ENCODE results near the gene AQP12B.

AQP12B gene

DNA sequence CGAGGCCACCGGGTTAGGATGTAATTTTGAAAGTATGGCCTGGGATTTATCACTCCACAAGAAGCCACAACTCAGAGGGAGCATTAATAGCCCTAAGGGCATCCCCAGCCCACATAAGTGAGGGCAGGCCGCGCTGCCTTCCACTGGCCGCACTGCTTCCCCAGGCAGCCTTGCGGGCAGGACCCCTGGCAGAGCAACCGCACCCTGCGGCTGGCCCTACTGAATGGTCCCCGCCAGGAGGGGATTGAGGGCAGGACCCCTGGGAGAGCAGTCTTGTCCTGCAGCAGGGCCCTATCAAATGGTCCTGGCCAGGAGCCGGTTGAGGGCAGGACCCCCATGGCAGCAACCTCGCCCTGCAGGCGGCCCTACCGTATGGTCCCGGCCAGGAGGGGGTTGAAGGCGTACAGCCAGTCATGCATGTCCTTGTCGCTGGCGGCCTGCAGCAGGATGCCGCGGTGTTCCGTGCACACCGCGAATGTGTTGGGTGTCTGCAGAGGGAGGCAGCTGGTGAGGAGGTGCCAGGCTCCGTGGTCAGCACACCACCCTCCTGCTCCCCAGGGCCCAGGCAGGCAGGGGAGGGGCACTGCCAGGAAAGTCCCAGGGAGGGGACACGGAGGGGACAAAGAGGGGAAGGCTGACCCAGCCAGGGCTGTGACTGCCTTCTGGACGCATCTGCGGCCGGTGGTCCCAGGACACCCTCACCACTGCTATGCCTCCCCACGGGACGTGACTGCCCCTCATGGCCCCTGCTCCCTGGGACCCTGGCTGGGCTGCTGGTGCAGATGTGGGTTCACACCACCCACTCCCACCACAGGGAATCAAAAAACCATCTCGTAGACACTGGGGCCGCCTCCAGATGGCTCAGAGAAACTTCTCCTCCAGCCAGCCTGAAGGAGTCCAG lies 35.2 kb upstream of the AQP12B start:
- DNase-seq = no peak

DNA sequence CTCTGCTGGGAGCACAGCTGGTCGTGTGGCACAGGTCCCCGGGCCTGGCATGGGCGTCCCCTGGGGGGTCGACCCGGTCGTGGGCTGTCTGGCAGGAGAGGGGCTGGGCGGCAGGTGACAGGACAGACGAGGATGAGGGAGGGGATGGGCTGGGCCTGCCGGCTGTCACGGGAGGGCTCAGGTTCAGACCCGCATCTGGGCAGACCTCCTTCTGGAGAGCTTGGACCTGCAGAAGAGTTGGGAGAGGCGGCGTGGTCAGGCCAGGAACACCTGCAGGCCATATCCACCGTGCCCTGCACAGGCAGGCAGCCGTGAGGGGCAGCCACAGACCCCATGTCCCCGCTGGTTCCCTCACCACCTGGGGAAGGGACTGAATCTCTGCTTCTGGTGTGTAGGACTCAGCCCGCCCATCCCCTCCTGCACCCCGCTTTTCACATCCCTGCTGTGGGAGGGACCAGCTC lies 34.5 kb upstream of the AQP12B start:
- DNase-seq = no peak

DNA sequence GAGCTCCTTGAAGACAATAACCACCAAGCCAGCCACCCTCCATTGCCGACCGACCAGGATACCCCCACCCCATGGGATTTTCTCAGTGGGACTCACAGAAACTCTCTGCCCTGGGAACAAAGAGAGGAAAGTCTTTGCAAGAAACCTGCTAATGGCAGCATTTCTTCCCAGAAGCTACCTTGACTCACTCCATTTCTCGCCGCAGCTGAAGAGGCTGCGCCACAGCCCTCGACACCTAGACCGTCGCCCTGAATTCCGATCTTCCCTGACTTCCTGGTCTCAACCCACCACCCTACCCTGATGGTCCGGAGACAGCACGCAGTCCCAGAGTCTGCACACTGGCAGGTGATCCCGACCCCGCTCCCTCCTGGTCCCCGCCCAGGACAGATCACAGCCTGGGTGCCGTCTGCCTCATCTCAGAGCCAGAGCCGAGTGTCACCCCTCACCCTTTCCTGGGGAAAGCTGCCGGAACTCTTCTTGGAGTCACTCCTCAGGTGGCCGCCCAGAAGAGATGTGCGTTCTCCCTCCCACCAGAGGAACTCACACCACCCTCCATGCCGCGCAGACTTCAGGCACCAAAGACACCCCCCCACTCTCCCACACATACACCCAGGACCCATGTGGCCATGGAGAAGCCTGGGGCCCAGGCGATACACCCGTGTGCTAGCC lies 33.6 kb upstream of the AQP12B start:
- no peak for DNase-seq

DNA sequence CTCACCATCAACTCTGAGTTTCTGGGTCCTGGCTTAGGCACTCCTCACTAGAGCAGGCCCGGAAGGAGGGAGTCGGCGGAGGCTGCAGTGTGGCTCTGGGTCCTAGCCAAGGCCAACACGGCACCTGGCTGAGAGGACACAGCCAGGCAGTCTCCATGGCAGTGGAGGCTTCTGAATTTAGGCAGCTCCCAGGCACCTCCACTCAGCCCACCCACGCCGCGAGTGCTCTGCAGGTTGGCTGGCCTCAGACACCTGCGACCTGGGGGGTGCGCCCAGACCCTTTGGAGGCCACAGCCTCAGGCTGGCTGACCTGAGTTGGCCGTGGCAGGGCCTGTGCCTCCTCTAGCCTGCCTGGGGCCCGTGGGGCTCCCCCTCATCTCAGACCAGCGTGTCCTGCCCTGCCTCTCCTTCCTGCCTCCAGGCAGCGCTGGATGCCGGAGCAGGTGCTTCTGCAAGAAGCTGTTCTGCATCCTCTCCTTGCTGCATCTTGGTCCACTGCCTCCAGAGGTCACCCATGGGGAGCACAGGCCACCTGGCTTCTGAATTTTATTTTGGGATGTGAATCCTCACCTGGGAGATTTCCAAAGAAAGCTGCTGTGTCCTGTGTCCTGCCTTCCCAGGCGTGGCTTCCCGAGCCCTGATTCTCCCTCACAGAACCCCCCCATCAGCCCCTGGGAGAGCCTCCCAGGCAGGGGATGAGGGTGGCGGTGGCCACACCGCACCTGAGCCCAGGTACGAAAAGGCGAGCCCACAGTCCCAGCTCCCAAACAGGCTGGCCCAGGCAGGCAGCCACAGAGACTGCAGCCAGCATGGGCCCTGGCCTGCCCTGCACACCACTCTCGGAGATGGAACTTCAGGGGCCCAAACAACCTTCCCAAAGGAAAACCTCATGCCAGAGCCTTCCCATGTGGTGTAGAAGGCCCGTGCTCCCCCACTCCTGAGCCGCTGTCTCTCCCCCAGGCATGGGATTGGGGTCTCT lies 32.4 kb upstream of the AQP12B start:
- no peak for DNase-seq

DNA sequence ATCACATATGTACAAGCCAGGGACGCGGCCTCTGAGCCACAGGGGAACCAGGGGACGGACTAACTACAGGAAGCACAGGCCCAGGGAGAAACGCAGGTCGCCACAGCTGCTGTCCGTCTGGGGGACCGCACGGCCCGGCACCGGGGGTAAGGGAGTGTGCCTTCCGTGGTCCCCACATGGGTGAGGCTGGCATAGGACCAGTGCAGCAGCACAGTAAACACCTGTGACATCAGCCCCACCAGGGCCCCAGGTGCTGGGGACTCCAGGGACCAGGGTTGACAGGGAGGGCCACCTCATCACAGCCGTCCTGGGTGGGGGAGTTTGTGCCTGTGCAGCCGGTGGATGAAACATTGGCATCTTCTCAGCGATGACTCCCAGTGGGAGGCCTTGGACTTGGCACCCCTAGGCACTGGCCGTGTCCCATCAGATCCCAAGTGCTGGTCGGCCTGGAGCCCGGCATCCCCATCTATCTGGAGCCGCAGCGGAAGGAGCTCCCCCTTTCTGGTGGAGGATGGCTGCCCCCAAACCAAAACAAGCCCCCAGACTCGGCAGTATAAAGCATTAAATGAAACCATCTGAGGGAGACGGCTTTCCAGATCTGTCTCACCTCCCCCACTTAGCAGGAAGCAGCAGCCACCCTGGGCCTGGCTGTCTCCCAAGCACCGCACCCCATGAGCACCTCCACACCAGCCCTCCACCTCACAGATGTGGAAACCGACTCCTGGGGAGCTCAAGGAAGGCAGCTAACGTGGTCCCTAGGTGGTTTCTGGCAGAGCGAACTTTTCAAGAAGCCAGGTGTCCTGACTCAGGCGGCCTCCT lies 31.5 kb upstream of the AQP12B start:
- no peak for DNase-seq

DNA sequence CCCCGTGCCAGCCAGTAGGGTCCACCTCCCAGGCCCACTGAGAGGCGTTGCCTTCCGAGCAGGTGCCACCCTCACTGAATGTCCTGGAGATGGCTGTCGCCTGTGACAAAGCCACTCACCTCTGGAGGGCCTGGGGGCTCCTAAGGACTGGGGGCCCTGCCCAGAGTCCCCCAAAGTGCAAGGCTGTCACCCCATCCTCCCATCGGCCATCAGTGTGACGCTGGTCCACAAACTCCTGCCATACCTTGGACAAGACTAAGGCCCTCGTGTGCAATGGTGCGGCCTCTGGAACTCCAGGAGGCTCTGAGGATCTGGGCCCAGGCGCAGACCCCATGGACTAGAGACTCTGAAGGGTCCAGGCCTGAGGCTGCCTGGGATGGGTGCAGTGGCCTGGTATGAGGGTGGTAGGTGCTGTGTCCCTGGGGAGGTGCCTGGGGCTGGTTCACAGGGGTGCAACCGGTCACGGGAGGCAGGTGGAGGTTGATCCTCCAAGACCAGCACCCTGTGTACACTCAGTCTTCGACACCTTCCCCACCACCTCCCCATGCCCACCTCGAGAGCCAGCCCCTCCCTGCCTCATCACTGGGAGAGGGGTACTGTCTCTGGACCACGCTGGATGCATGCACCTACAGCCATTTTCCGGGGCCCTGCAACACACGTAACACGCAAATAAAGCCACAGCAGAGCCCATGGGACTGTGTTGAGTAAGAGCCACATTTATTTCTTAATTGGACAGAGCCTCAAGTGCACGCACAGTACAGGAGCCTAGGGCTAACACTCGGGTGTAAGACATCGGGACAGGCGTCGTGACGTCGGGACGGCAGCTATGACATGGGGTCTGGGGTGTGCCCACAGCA lies 30.6 kb upstream of the AQP12B start:
- no peak for DNase-seq

DNA sequence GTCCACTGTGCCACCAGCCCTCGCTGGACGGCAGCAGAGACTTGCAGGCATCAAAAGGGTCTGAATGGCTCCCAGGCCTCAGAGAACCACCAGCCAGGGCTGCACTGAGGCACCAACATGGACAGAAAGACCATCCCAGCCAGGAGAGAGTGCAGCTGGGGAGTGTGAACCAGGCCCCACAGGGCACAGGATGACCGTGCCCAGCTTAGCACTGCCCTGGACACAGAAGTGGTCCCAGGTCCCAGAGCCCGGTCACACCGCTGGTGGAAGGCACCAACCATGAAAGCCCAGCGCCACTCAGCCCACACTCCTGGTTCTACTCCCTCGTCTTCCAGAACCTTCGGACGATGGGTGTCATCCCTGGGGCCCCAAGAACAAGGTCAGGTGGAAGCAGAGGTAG lies 29.4 kb upstream of the AQP12B start:
- no peak for DNase-seq

DNA sequence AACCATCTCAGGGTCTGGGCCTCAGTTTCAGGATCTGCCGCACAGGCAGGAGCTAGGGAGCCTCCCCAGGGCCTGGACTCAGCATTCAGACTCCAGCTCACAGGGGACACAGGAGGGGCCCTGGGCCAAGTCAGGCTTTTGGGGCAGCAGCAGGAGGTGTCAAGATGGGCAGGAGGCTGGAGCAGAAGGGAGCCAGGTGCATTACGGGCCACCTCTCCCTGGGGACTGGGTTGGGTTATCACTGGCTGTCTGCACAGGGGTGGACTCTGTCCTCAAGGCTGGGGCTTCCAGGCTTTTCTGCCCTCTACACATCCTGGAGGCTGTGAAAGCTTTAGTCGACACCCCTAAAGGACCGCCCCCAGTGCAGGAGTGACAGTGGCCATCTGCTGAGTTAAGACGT lies 29.0 kb upstream of the AQP12B start:
- no peak for DNase-seq

DNA sequence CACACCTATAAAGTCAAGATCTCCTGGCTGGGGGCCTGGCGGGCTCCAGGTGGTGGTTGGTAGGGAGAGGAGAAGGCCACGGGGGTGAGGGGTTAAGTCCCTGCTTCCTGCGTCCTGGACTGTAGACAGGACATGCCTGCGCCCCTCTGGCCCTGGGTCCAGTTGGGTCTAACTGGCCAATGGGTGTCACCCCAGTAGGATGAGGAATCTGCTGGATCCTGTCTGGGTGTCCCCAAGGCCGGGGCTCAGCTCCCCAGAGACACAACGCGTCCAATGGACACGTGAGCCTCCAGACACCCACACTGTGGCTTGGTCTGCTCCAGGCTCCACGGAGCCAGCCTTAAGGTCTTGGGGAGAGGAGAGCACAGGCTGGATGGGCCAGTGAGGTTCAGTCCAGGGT lies 28.6 kb upstream of the AQP12B start:
- no peak for DNase-seq

DNA sequence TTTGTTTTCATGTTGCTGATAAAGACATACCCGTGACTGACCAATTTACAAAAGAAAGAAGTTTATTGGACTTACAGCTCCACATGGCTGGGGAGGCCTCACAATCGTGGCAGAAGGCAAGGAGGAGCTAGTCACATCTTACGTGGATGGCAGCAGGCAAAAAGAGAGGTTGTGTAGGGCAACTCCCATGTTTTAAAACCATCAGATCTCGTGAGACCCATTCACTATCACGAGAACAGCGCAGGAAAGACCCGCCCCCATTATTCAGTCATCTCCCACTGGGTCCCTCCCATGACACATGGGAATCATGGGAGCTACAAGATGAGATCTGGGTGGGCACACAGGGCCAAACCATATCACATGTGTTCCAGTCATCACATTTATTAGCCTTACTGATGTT lies 25.8 kb upstream of the AQP12B start:
- no peak for DNase-seq

DNA sequence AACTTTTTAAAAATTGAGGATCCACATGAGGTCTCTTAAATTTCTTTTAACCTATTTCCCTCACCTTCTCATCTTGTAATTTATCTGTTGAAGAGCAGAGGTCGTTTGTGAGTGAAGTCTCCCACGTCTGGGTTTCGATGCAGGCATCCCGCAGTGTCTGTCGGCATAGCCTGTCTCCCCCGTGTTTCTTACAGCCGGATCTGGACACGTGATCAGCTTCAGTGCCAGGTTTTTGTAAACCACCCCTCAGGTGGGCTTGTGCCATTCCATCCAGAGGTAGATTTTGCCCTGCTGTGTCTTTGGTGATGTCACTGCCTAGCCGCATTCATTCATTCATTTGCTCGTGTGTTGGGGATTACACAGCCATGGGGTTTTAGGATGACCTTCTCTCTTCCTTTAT lies 25.1 kb upstream of the AQP12B start:
- no peak for DNase-seq

DNA sequence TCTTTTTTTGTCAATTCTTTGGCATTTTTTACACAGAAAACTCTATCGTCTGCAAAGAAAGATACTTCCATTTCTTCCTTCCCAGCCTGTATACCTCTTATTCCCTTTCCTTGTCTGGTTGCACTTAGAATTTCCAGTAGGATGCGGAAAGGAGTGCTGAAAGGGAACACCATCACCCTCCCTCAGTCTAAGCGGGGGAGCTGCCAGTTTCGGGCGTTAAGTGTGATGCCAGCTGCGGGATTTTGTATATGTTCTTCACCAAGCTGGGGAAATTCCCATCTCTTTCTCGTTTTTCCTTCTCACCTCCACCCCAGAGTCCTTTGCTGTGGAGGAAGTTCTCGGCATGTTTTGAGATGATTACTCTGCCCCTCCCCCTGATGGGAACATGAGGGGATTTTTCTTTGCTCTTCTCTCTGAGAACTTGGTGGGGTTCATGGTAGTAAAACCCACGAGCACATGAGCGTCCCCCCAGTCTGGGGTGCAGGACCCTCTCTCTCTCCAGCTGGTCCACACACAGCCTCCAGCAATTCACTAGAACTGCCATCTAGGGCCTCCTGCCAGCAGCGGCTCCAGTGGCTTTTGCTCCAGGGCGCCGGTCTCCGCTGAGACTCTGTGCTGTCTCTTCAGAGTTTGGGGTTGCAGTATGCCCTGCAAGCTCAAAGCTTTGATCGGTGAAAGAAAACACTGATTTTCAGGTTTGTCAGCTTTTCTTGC lies 24.5 kb upstream of the AQP12B start:
- no peak for DNase-seq

DNA sequence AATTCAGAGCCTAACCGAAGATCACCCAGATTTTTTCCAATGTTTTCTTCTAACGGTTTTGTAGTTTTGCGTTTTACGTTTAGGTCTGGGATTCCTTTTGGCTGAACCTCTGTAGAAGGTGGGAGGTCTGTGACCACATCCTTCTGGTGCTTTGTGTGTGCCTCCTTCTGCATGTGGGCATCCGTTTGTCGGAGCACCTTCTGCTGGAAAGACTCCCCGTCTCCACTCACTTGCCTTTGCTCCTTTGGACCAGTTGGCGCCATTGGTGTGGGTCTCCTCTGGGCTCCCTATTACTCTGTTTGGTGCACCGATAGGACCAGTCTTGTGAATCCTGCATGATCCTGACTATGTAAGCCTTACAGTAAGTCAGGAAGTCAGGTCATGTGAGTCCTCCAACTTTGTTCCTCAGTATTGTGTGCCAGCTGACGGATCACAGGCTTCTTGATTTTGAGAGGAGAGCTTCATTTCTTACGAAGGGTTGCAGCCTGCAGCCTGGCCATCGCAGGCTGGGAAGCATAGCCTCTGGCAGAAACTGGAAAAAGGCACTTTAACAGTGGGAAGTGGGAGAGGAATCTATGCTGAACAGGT lies 22.6 kb upstream of the AQP12B start:
- DNase-seq = peak; percentile 77 to 87 (median 84)

DNA sequence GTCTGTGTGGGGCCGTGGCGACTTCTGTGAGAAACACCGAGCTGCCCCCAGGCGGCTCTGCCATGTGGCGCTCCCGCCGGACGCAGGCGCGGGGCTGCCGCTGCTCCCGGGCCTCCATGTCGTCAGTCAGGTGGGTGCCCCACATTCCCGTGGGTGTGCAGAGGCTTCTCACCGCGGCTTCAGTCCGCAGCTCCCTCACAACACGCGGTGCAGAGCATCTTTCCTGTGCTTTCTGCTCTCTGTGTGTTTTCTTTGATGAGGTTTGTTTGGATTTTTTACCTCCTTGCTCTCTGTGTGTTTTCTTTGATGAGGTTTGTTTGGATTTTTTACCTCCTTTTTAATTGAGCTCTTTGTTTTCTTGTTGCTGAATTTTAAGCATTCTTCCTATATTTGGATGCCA lies 22.0 kb upstream of the AQP12B start:
- no peak for DNase-seq

DNA sequence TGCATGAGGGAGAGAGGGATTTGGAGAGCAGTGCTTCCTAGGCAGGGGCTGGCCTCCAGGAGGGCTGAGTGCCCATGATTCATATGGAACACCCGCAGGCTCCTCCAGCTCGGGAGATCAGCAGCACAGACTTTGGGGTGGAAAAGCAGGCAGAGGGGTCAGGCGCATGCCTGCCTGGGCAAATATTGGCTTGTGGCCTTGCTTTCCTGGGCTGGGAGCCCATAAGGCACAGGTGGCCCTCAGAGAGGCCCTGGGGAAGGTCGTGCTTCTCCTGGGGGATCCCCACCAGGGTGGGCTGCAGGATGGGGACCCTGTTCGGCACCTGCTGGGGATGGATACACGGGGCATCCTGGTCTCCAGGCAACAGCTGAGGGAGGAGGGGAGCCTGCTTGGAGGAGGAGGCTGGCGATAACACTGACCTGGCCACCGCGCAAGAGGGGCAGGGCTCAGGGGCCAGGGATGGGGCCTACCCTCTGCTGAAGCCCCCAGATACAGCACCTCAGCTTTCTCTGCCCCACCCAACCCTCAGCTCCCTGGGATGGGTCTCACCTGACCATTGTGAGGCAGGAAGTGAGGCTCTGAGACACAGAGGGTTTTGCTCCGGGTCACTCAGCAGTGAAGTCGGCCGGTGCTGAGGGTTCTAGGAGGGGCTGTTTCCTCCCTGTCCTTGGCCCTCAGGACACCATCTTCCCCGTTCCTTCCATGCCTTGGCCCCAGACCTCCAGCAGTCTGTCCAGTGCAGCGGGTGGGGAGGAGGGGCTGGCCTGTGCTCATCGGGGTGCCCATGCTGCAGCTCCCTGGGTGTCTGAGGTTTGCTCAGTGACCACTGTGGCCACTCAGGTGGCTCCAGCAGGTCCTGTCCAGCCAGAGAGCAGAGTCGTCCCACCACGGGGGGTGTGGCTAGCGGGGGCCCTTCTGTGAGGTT lies 21.0 kb upstream of the AQP12B start:
- DNase-seq = no peak

DNA sequence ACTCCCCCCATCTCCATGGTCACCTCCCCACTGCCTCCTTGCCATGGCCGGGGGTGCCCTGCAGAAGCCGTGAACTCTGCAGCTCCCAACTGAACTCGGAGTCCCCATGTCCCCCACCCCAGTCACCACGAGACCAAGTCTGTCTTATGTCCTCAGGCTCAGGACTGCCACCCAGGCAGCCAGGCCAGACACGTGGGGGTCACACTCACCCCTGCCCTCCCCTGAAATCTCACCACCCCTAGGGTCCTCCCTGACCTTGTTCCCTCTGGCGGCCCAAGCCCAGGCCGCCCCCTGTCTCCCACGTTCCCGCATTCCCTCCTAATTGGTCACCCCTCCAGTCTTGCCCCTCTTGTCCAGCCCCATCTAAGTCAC lies 19.9 kb upstream of the AQP12B start:
- no peak for DNase-seq

DNA sequence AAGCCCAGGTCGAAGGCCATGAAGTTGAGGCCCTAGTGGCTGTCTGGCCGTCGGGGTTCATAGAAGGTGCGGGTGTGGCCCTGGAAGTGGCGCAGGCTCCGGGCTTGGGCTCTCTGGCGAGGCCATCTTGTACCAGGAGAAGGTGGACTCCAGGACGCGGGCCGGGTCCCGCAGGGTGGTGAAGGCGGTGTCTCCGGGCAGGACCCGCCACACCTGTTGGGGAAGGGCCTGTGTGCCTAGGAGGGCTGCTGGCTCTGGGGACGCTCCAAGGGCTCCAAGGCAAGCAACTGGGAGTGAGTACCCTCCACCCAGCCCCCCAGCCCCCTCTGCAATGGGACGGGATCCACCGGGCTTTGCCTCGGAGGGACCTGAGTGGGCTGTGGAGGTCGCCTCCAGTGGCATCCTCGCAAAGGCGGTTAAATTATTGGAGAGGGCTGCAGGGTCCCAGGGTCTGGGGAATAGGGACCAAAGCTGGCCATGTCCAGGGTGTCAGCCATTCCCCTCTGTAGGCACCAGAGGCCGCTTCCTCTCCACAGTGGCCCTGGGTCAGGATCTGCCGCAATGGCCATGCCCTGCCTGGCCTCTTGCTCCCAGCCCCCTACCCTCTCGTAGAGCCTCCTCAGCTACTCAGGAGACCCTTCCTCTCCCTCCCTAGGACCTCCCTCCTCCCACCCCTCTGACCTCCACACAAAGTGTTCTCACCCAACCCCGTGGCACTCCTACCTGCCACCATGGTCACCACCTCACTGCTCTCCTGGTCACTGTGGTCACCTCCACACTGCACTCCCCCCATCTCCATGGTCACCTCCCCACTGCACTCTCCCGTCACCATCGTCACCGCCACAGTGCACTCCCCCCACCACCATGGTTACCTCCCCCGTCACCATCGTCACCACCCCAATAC lies 19.3 kb upstream of the AQP12B start:
- peak in 1 of 4 experiments; percentile 9 for DNase-seq
